C4-2B (cell line): Measurements from ENCODE around the gene GRK5.

Source experiments
- H3K27ac ChIP-seq: fragments of 450-650 bp; 2 replicates; pipeline ENCODE4 v1.5.1; 2017
- ZFX ChIP-seq: fragments of 450-650 bp; IDR thresholded peaks from 2 replicates; pipeline ENCODE4 v1.6.1; 2017
- TF ChIP-seq, protein P1 (sequence below): fragments of 450-650 bp; conservative IDR thresholded peaks from 2 replicates; pipeline ENCODE4 v1.5.1; 2017; ENCODE audit warnings: mild to moderate bottlenecking

Gene GRK5

GRCh38 chr10:119288574-119289001 lies 81.2 kb downstream of the GRK5 start:
- no peak overlapping the region for H3K27ac ChIP-seq
- TF ChIP-seq, protein P1, sequence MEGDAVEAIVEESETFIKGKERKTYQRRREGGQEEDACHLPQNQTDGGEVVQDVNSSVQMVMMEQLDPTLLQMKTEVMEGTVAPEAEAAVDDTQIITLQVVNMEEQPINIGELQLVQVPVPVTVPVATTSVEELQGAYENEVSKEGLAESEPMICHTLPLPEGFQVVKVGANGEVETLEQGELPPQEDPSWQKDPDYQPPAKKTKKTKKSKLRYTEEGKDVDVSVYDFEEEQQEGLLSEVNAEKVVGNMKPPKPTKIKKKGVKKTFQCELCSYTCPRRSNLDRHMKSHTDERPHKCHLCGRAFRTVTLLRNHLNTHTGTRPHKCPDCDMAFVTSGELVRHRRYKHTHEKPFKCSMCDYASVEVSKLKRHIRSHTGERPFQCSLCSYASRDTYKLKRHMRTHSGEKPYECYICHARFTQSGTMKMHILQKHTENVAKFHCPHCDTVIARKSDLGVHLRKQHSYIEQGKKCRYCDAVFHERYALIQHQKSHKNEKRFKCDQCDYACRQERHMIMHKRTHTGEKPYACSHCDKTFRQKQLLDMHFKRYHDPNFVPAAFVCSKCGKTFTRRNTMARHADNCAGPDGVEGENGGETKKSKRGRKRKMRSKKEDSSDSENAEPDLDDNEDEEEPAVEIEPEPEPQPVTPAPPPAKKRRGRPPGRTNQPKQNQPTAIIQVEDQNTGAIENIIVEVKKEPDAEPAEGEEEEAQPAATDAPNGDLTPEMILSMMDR = no peak
- no peak for TF ChIP-seq ZFX

DNA sequence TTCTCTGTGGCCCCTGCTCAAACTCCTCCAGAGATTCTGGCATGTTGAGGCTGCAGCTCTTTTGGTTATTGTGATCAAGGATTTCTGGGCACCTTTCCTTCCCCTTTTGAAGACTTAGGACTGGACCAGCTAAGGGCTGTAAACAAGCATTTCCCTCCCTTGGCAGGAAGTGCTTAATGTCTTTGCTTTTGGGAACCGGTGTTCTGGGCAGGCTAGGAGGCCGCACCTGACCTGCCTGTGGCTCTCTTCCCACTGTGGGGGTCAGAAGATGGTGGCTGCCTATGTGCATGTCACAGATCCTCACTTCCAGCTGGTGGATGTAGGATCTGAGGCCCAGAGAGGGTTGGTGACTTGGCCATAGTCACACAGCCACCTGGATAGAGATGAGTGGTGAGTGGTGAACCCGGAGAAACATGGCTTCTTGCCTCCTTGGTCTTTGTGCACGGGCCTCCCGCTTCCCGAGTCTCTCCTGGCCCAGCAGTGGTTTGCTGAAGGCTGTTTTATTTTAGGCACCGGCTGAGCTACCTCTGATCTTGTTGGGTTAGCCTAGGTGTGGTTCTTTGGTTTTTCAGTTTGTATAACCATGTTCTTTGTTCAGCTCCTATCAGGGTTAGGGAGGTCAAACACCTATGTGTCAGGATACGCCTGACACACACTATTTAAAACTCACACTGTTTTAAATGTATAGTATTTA lies 82.0 kb downstream of the GRK5 start:
- TF ChIP-seq ZFX = no peak
- TF ChIP-seq, protein P1 = no peak
- no peak overlapping the region for H3K27ac ChIP-seq

DNA sequence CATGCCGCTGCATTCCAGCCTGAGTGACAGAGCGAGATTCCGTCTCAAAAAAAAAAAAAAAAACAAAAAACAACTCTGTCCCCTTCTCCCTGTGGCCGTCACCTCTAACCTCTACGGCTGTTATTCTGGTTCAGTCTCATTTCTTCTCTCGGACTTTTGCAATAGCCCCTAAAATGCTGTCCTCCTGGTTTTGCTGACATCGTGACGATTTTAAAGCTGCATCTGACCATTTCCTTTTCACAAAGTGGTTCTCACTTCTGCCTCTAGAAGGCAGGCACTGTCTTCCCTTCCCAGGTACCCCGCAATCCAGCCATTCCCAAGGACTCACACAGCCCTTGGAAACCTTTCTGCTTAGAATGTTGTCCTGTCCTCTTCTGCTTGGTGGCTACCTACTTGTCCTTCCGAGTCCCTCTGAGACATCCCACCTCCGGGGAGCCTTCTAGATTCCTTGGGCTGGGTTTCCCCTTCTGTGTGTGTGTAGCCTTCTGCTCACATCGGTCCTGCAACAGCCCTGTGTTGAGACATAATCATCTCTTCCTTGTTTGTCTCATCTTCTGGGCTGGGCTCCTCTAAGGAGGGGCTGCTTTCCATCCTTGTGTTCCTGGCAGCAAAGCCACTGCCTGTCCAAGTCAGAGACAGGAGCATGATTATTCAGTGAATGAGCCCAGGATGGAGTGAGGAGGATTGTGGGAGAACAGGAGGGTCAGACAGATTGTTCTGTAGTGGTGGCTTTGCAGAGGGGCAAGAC lies 83.1 kb downstream of the GRK5 start:
- no peak overlapping the region for H3K27ac ChIP-seq
- TF ChIP-seq ZFX = no peak
- TF ChIP-seq, protein P1 = no peak

- TF ChIP-seq, protein P1 = no peak
- TF ChIP-seq ZFX = no peak
- no peak overlapping the region for H3K27ac ChIP-seq
Measured at GRCh38 chr10:119291223-119291900, 84.0 kb downstream of the GRK5 start.

- no peak overlapping the region for H3K27ac ChIP-seq
- TF ChIP-seq, protein P1 = no peak
- no peak for TF ChIP-seq ZFX
Measured at GRCh38 chr10:119292968-119293760, 85.8 kb downstream of the GRK5 start.

DNA sequence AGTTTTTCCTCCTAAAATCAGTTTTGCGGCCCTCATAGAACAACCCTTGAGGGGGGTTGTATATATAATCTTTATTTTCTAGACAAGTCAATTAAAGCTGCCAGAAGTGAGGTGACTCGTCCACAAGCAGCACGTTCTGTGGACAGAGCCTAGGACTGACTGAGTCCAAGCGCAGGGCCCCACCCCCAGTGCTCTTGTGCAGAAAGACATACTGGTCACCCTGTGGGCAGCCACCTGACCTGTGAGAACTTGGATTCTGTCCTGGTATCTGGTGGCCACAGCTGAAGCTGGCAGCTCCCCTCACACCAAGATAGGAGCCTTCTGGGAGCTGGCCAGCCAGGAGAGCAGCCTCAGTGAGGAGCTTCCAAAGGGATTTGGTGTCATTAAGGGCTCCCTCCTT lies 89.3 kb downstream of the GRK5 start:
- H3K27ac ChIP-seq = no peak overlapping the region
- TF ChIP-seq, protein P1 = no peak
